ENCODE results near the gene BTBD7.

Gene BTBD7

GRCh38 chr14:93343266-93343665 lies 10.4 kb upstream of the BTBD7 start:
- Histone ChIP-seq H3K9me3 (ENCODE audit: control insufficient read depth, low read depth, low read length) (peaks cover 18% of the 10 kb centered on the region), H3K4me1 (ENCODE audit: control insufficient read depth, low read depth, low read length) (peaks cover 24% of the 10 kb centered on the region), H3K27ac (ENCODE audit: low read length) (peak overlapping the region; percentile 75), H3K27me3 (ENCODE audit: control insufficient read depth, insufficient read depth, low read length) (no peaks in the 10 kb centered on the region), H3K36me3 (ENCODE audit: control insufficient read depth, low read depth, low read length) (no peaks in the 10 kb centered on the region), H3K9ac (ENCODE audit: low read length) (peak overlapping the region; percentile 48), H3K4me3 (ENCODE audit: low read length) (no peak overlapping the region)

- Histone ChIP-seq H3K27ac (ENCODE audit: low read length) (no peak overlapping the region), H3K36me3 (ENCODE audit: control insufficient read depth, low read depth, low read length) (no peaks in the 10 kb centered on the region), H3K4me3 (ENCODE audit: low read length) (no peak overlapping the region), H3K4me1 (ENCODE audit: control insufficient read depth, low read depth, low read length) (peaks cover 20% of the 10 kb centered on the region), H3K9ac (ENCODE audit: low read length) (no peak overlapping the region), H3K27me3 (ENCODE audit: control insufficient read depth, insufficient read depth, low read length) (no peaks in the 10 kb centered on the region), H3K9me3 (ENCODE audit: control insufficient read depth, low read depth, low read length) (peaks cover 18% of the 10 kb centered on the region)
Measured at GRCh38 chr14:93337884-93338283, 5.0 kb upstream of the BTBD7 start.

- Histone ChIP-seq H3K36me3 (ENCODE audit: control insufficient read depth, low read depth, low read length) (no peaks in the 10 kb centered on the region), H3K4me3 (ENCODE audit: low read length) (no peak overlapping the region), H3K27me3 (ENCODE audit: control insufficient read depth, insufficient read depth, low read length) (no peaks in the 10 kb centered on the region), H3K9ac (ENCODE audit: low read length) (no peak overlapping the region), H3K9me3 (ENCODE audit: control insufficient read depth, low read depth, low read length) (peaks cover 15% of the 10 kb centered on the region), H3K27ac (ENCODE audit: low read length) (no peak overlapping the region), H3K4me1 (ENCODE audit: control insufficient read depth, low read depth, low read length) (peaks cover 17% of the 10 kb centered on the region)
Measured at GRCh38 chr14:93337143-93337753, 4.4 kb upstream of the BTBD7 start.

GRCh38 chr14:93333631-93334103 lies 831 bp upstream of the BTBD7 start:
- H3K36me3 ChIP-seq (ENCODE audit: control insufficient read depth, low read depth, low read length) = no peaks in the 10 kb centered on the region

GRCh38 chr14:93332397-93332852 lies 411 bp downstream of the BTBD7 start:
- H3K9me3 ChIP-seq (ENCODE audit: control insufficient read depth, low read depth, low read length) = no peaks in the 10 kb centered on the region
- H3K27me3 ChIP-seq (ENCODE audit: control insufficient read depth, insufficient read depth, low read length) = no peaks in the 10 kb centered on the region
- H3K4me3 ChIP-seq (ENCODE audit: low read length) = peak overlapping the region; percentile 90
- H3K4me1 ChIP-seq (ENCODE audit: control insufficient read depth, low read depth, low read length) = peaks cover 17% of the 10 kb centered on the region
- H3K27ac ChIP-seq (ENCODE audit: low read length) = no peak overlapping the region
- H3K9ac ChIP-seq (ENCODE audit: low read length) = peak overlapping the region; percentile 41
- H3K36me3 ChIP-seq (ENCODE audit: control insufficient read depth, low read depth, low read length) = no peaks in the 10 kb centered on the region

More at GRCh38 chr14:93333631-93334103, 831 bp upstream of the BTBD7 start:
- Histone ChIP-seq H3K4me3 (ENCODE audit: low read length) (peak overlapping the region; percentile 90), H3K4me1 (ENCODE audit: control insufficient read depth, low read depth, low read length) (peaks cover 17% of the 10 kb centered on the region), H3K9me3 (ENCODE audit: control insufficient read depth, low read depth, low read length) (no peaks in the 10 kb centered on the region), H3K9ac (ENCODE audit: low read length) (peak overlapping the region; percentile 79), H3K27me3 (ENCODE audit: control insufficient read depth, insufficient read depth, low read length) (no peaks in the 10 kb centered on the region), H3K27ac (ENCODE audit: low read length) (peak overlapping the region; percentile 29)

- no peaks in the 10 kb centered on the region for H3K9me3 ChIP-seq (ENCODE audit: control insufficient read depth, low read depth, low read length)
- peak overlapping the region; percentile 41 for H3K9ac ChIP-seq (ENCODE audit: low read length)
- H3K36me3 ChIP-seq (ENCODE audit: control insufficient read depth, low read depth, low read length) = no peaks in the 10 kb centered on the region
- H3K27ac ChIP-seq (ENCODE audit: low read length) = no peak overlapping the region
- H3K4me3 ChIP-seq (ENCODE audit: low read length) = peak overlapping the region; percentile 90
- no peaks in the 10 kb centered on the region for H3K27me3 ChIP-seq (ENCODE audit: control insufficient read depth, insufficient read depth, low read length)
- H3K4me1 ChIP-seq (ENCODE audit: control insufficient read depth, low read depth, low read length) = peaks cover 17% of the 10 kb centered on the region
Measured at GRCh38 chr14:93331728-93332396, 974 bp downstream of the BTBD7 start.

- Histone ChIP-seq H3K27me3 (ENCODE audit: control insufficient read depth, insufficient read depth, low read length) (no peaks in the 10 kb centered on the region), H3K36me3 (ENCODE audit: control insufficient read depth, low read depth, low read length) (no peaks in the 10 kb centered on the region), H3K4me3 (ENCODE audit: low read length) (peak overlapping the region; percentile 90), H3K27ac (ENCODE audit: low read length) (no peak overlapping the region), H3K9ac (ENCODE audit: low read length) (no peak overlapping the region), H3K4me1 (ENCODE audit: control insufficient read depth, low read depth, low read length) (peaks cover 17% of the 10 kb centered on the region), H3K9me3 (ENCODE audit: control insufficient read depth, low read depth, low read length) (no peaks in the 10 kb centered on the region)
Measured at GRCh38 chr14:93331002-93331727, 1.7 kb downstream of the BTBD7 start.

- Histone ChIP-seq H3K9me3 (ENCODE audit: control insufficient read depth, low read depth, low read length) (no peaks in the 10 kb centered on the region), H3K27me3 (ENCODE audit: control insufficient read depth, insufficient read depth, low read length) (no peaks in the 10 kb centered on the region), H3K9ac (ENCODE audit: low read length) (no peak overlapping the region), H3K4me3 (ENCODE audit: low read length) (no peak overlapping the region), H3K27ac (ENCODE audit: low read length) (no peak overlapping the region), H3K4me1 (ENCODE audit: control insufficient read depth, low read depth, low read length) (peaks cover 17% of the 10 kb centered on the region), H3K36me3 (ENCODE audit: control insufficient read depth, low read depth, low read length) (no peaks in the 10 kb centered on the region)
Measured at GRCh38 chr14:93330609-93331000, 2.2 kb downstream of the BTBD7 start.

- Histone ChIP-seq H3K4me1 (ENCODE audit: control insufficient read depth, low read depth, low read length) (peaks cover 17% of the 10 kb centered on the region), H3K36me3 (ENCODE audit: control insufficient read depth, low read depth, low read length) (no peaks in the 10 kb centered on the region), H3K4me3 (ENCODE audit: low read length) (no peak overlapping the region), H3K9me3 (ENCODE audit: control insufficient read depth, low read depth, low read length) (no peaks in the 10 kb centered on the region), H3K27me3 (ENCODE audit: control insufficient read depth, insufficient read depth, low read length) (no peaks in the 10 kb centered on the region), H3K27ac (ENCODE audit: low read length) (no peak overlapping the region), H3K9ac (ENCODE audit: low read length) (no peak overlapping the region)
Measured at GRCh38 chr14:93329965-93330608, 2.7 kb downstream of the BTBD7 start.

GRCh38 chr14:93328546-93328945 lies 4.3 kb downstream of the BTBD7 start:
- peaks cover 1% of the 10 kb centered on the region for H3K4me1 ChIP-seq (ENCODE audit: control insufficient read depth, low read depth, low read length)
- no peak overlapping the region for H3K9ac ChIP-seq (ENCODE audit: low read length)

GRCh38 chr14:93326196-93326595 lies 6.6 kb downstream of the BTBD7 start:
- Histone ChIP-seq H3K27ac (ENCODE audit: low read length) (no peak overlapping the region), H3K27me3 (ENCODE audit: control insufficient read depth, insufficient read depth, low read length) (no peaks in the 10 kb centered on the region), H3K4me3 (ENCODE audit: low read length) (no peak overlapping the region), H3K4me1 (ENCODE audit: control insufficient read depth, low read depth, low read length) (no peaks in the 10 kb centered on the region), H3K36me3 (ENCODE audit: control insufficient read depth, low read depth, low read length) (no peaks in the 10 kb centered on the region), H3K9me3 (ENCODE audit: control insufficient read depth, low read depth, low read length) (no peaks in the 10 kb centered on the region), H3K9ac (ENCODE audit: low read length) (no peak overlapping the region)

More at GRCh38 chr14:93328546-93328945, 4.3 kb downstream of the BTBD7 start:
- H3K27me3 ChIP-seq (ENCODE audit: control insufficient read depth, insufficient read depth, low read length) = no peaks in the 10 kb centered on the region
- H3K36me3 ChIP-seq (ENCODE audit: control insufficient read depth, low read depth, low read length) = no peaks in the 10 kb centered on the region
- no peaks in the 10 kb centered on the region for H3K9me3 ChIP-seq (ENCODE audit: control insufficient read depth, low read depth, low read length)
- H3K27ac ChIP-seq (ENCODE audit: low read length) = no peak overlapping the region
- no peak overlapping the region for H3K4me3 ChIP-seq (ENCODE audit: low read length)
